Dermis microvascular lymphatic vessel endothelial cell (primary cell): ENCODE measurements around the gene TMEM8B. TPM values are rescaled to one million over a fixed set of nuclear protein-coding genes. Genes with fewer than 3 reads are reported as not detected.
A peak's percentile ranks its signal among the peaks of the same experiment; 100 is the strongest.

ENCODE experiments used
- DNase-seq, 2 donors: peaks; one replicate each; pipeline versions ENCODE4 v3.0.0 to v3.0.0-alpha.2; 2010; ENCODE audit warnings: low read depth in 2 of 2
- total RNA-seq: library from RNA; depleted of rRNA; stranded (reverse); fragments of >200 nt; gene quantifications from 2 replicates; pipeline ENCODE4 v1.2.1, GENCODE V29; 2014

Gene TMEM8B
- total RNA-seq, 1 donor from 2014 or later, result 0.13 TPM

DNA sequence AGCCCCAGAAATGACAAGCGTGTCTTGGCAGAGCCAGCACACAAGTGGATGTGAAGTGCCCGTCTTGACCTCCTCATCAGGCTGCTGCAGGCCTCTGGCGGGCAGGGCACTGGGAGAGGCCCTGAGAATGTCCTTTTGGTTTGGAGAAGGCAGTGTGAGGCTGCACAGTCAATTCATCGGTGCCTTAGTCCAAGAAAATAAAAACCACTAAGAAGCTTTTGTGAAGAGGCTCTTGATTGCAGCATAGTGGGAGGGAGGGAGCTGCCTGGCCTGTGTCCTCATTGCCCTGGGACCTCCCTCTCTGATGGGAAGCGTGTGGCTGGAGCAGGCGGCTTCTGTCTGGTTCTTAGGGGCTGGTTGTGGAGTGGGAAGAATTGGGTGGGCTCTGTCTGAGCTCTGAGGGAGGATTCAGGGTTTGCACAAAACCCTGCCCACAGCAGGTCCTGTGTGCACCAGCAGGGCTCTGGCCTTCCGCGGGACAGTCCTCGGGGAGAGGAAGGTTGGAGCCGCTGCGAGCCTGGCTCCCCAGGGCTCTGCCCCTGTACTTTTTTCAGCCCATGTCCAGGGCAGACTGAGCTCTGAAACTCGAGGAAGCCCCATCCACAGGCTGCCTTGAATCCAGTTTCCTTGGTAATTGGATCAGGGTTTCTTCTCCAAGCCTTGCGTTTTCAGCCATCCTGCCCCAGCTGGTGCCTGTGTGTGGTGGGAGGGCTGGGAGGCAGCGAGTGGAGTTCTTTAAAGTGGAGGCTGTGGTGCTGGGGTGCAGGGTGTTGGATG lies 78.1 kb downstream of the TMEM8B start:
- DNase-seq, result peak in 1 of 2 donors; percentile 24

DNA sequence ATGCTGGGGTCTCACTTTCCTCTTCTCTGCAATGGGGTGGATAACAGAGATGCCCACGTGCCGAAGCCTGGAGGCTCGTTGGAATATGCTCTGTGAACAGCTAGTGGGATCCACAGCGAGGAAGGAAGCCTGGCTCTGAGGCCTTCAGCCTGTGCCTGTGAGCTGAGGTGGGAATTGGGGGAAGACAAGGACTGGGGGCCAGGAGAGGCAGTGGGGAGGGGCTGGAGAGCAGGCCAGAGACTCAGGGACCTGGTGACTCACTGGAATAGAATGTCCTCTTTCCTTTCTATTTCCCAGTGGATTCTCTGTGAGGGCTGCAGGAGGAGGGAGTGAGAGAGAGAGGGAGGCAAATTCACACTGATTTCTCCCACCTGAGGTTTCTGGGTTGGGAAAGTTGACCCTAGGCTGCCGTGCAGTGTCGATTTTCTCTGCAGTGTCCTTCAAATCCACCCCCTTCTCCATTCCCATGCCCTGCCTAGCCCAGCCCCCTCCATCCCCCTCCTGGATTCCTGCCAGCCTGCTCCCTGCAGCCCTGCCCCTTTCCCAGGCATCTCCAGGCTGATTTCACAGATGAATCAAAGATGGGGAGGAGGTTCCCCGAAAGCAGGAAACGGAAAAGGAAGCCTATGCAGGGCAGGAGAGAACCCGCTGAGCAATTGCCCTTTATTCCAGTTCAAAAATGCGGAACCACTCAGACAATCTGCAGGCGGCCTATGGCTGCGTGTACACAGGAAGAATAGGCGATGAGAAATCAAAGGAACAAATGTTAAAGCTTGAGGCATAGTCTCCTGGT lies 78.9 kb downstream of the TMEM8B start:
- DNase-seq, result peak; percentile 61 to 91

DNA sequence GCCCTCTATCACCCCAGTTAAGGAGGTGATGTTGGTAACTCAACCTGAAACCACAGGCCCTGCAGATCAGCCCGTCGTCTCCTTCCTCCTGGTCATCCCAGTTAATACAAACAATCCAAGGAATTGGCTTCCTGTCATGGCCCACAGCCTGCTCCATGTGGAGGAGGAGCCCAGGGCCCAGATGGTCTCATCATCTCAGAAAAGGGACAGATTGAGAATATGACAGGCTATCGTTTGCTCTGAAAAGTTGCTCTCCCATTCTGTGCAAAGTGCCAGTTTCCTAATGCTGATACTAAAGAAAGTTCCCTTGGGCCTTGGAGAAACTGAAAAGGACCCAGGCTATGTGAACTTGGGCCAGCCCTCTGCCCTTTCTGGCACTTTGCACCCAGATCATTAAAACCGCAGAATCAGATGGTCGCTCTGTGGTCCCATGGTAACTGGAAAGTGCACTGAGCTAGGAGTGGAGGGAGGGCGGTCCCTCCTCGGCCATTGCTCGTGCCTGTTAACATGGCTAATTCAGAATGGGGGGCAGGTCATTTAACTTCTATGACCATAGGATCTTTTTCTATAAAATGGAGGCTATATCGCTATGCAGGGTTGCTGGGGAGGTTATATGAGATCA lies 79.6 kb downstream of the TMEM8B start:
- DNase-seq, result peak in 1 of 2 donors; percentile 32

DNA sequence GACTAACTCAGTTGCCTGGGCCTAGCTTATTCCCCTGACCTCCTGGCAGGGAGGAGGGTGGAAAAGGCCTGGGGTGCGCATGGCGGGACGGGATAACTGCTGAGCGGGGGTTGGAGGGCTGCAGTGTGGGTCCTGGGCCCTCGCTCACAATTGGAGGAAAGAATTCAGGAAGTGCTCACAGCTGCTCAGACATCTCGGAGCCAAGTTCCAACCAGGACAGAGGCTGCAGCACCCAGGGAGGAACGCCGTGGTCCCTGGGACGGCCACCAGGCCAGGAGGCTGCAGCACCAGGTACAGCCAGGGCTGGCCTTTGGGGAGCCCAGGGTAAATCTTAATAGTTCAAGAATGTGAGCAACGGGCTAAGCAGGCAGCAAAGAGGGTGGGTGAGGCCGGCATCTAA lies 80.2 kb downstream of the TMEM8B start, which contains the start of gene SPAAR:
TSS of gene SPAAR (plus strand) at position 217 of the 400 bp plus-strand sequence. CDS start 974 bp downstream, outside the sequence.
- peak in 1 of 2 donors; percentile 61 for DNase-seq

DNA sequence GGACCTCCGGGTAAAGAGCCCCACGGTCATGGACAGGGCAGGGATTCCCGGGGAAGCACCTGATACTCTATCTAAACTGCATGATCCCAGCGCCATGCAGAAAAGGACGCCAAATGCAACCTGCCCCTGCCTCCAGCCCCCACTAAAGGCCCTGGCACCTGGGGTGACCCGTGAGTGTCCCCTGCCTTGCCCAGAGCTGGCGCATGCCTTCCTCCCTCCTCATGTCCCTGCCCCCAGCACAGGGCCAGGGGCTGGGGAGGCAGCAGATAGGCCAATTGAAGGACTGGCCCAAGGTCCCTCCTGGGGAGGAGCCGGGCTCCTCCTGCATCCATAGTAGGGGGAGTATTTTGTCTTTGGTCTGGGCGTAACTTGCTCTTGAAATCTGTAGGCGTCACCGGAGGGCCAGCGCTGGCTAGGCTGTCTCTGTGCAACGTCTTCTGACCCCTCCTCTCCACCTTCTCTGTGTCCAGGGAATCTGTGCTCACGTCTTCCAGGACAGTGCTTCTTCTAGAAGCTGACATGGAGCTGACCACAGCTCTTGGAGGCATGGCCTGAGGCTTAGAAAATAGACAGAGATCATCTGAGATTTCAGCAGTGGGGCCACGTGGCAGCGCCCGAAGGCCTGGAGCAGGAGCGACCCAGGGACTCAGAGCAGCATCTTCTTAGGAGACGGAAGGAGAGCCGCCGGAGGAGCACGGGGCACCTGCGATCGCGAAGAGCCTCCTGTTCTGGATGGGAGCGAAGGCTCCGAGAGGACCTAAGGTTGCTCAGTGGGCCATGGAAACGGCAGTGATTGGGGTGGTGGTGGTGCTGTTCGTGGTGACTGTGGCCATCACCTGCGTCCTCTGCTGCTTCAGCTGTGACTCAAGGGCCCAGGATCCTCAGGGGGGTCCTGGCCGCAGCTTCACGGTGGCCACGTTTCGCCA lies 80.9 kb downstream of the TMEM8B start:
- DNase-seq, result peak in 1 of 2 donors; percentile 12

DNA sequence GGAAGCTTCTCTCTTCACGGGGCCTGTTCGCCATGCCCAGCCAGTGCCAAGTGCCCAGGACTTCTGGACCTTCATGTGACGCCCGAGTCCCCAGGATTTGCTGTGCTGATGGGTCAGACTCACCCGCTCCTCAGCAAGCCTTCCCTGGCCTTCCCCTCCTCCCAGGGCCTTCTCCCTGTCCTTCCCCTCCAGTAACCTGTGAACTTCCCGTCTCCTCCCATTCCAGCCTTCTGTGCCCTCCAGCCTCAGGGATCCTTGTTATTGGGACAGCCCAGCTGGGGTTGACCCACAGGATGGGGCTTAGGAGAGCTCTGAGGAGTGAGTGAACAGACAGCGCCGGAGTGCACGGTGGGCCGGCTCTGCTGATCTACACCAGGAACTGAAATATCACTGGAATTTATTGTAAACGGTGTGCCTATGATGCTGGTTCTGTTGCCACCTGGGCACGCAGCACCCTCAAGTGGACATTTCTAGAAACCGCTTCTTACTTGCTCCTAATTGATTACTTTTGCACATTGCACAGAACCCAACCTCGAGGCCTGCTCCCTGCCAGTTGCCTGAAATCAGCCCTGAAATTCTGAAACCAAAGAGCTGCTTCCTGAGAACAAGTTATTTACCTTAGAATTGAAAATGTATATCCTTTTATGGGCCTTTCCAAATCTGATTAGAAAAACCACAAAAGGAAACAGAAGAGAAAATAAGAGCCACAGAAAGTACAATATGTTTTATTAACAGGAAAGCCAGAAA lies 81.8 kb downstream of the TMEM8B start:
- DNase-seq, result peak; percentile 71 to 87

DNA sequence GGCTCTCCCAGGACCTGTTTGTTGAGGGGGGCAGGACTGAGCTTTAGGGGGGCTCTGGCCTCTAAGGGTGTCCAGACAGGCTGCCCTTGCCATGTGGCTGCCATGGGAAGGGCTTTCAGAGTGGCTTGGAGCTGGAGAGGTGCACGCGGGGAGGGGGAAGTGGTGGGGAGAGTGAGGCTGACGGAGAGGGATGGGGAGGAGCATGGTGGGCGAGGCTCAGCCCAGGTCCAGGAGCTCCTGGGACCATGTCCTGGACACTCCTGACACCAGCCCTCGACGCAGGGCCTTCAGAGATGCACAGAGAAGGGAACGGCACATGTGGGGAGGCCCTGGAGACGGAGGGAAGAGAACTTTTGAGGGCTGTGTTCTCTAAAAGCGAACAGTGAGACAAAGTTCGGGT lies 82.7 kb downstream of the TMEM8B start:
- no peak for DNase-seq

DNA sequence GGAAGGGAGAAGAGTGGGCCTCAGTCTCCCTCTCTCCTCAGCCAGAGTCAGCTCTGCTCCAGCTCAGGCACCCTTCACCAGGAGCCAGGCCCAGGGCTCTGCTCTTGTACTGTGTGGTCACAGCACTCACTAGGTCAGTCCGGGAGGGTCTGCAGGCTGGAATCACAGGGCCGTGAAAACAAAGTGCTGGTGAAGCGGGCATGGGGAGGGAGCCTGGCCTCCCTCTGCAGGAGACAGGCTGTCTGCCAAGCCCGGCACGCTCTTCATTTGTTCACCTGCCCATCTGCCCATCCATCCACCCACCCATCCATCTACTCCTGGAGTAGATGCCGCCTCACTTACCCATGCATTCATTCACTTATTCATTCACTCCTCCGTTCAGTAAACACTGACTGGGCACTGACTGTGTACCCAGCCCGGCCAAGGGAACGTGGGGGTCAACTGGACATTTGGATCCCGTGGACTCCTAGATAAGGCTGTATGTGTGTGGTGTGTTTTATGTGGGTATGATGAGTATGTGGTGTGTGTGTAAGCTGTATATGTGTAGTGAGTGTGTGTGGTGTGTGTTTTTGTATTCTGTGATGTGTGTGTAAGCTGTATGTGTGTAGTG lies 83.9 kb downstream of the TMEM8B start:
- DNase-seq, result peak in 1 of 2 donors; percentile 18

DNA sequence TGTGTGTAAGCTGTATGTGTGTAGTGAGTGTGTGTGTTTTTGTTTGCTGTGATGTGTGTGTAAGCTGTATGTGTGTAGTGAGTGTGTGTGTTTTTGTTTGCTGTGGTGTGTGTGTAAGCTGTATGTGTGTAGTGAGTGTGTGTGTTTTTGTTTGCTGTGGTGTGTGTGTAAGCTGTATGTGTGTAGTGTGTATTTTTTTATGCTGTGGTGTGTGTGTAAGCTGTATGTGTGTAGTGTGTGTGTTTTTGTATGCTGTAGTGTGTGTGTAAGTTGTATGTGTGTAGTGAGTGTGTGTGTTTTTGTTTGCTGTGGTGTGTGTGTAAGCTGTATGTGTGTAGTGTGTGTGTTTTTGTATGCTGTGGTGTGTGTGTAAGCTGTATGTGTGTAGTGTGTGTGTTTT lies 84.4 kb downstream of the TMEM8B start:
- peak in 1 of 2 donors; percentile 22 for DNase-seq

DNA sequence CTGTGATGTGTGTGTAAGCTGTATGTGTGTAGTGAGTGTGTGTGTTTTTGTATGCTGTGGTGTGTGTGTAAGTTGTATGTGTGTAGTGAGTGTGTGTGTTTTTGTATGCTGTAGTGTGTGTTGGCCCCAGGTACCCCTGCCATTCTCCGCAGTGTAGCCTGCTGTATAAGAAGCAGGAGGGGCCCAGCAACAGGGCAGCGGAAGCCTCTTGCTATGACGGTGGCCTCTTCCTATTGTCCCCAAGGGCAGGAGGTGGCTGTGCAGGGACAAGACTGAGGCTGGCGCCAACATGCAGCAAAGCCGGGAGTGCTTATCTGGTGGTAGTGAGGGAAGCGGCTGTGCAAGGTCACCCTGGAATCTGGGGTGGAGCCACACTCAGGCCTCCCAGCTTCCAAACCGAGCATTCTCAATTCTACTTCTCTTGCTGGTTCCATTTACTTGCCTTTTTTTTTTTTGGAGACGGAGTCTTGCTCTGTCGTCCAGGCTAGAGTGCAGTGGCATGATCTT lies 85.3 kb downstream of the TMEM8B start:
- peak; percentile 75 to 77 for DNase-seq

Other genes starting within 250 kb of the TMEM8B start
- 3.1 and 5.8 TPM in 2 replicates for gene TESK1, start 224.0 kb upstream of the TMEM8B start, total RNA-seq
- gene CD72, start 210.8 kb upstream of the TMEM8B start, total RNA-seq, result 0.13 TPM in 1 of 2 replicates, not detected in the other
- not detected in 2 replicates for gene SIT1, start 178.3 kb upstream of the TMEM8B start, total RNA-seq
- gene RMRP, start 171.2 kb upstream of the TMEM8B start, total RNA-seq, result 194,626 and 272,621 TPM in 2 replicates
- gene CCDC107, start 170.9 kb upstream of the TMEM8B start, total RNA-seq, result 7.7 and 10.9 TPM in 2 replicates
- gene ARHGEF39, start 164.0 kb upstream of the TMEM8B start, total RNA-seq, result 0.51 and 1.0 TPM in 2 replicates
- 0.13 TPM in 2 replicates for gene CA9, start 155.3 kb upstream of the TMEM8B start, total RNA-seq
- gene TPM2, start 139.3 kb upstream of the TMEM8B start, total RNA-seq, result 4.4 and 6.2 TPM in 2 replicates
- gene TLN1, start 97.0 kb upstream of the TMEM8B start, total RNA-seq, result 230 and 315 TPM in 2 replicates
- 35.5 and 39.9 TPM in 2 replicates for gene CREB3, start 96.6 kb upstream of the TMEM8B start, total RNA-seq
- gene GBA2, start 80.0 kb upstream of the TMEM8B start, total RNA-seq, result 66.6 and 78.1 TPM in 2 replicates
- 9.0 and 11.3 TPM in 2 replicates for gene RGP1, start 79.9 kb upstream of the TMEM8B start, total RNA-seq
- gene MSMP, start 75.0 kb upstream of the TMEM8B start, total RNA-seq, result 142 and 187 TPM in 2 replicates
- gene NPR2, start 37.6 kb upstream of the TMEM8B start, total RNA-seq, result 1.1 and 1.5 TPM in 2 replicates
- gene SPAG8, start 17.0 kb upstream of the TMEM8B start, total RNA-seq, result not detected in 2 replicates
- 4.4 and 9.9 TPM in 2 replicates for gene HINT2, start 14.2 kb upstream of the TMEM8B start, total RNA-seq
- gene FAM221B, start 496 bp upstream of the TMEM8B start, total RNA-seq, result not detected in 2 replicates
- not detected in 2 replicates for gene OR13J1, start 41.2 kb downstream of the TMEM8B start, total RNA-seq
- 2.6 and 3.3 TPM in 2 replicates for gene HRCT1, start 77.0 kb downstream of the TMEM8B start, total RNA-seq
- 0.76 and 2.8 TPM in 2 replicates for gene SPAAR, start 80.3 kb downstream of the TMEM8B start, total RNA-seq
- gene OR2S2, start 128.9 kb downstream of the TMEM8B start, total RNA-seq, result not detected in 2 replicates
- 21.7 and 32.9 TPM in 2 replicates for gene RECK, start 207.7 kb downstream of the TMEM8B start, total RNA-seq